KOPT-K1 (cell line): ENCODE results near the gene ULBP2.
"Not testable (repeated sequence)": the region's sequence is repeated elsewhere in the genome, so short reads cannot be mapped to it uniquely, and the experiment has no call there.

Source experiments
- H3K27ac ChIP-seq: fragments of 200-600 bp; sonication (generic); 2 replicates; pipeline ENCODE4 v1.5.1; 2016; ENCODE audit warnings: antibody characterized with exemption, mild to moderate bottlenecking, low read depth, low read length; ENCODE audit not compliant: poor library complexity, severe bottlenecking
- H3K36me3 ChIP-seq: fragments of 200-600 bp; sonication (generic); 2 replicates; pipeline ENCODE4 v1.5.1; 2017; ENCODE audit warnings: antibody characterized with exemption, mild to moderate bottlenecking, low read length, moderate library complexity; ENCODE audit not compliant: insufficient read depth
- H3K9me3 ChIP-seq: fragments of 200-600 bp; sonication (generic); 2 replicates; pipeline ENCODE4 v1.5.1; 2017; ENCODE audit warnings: antibody characterized with exemption, low read length, mild to moderate bottlenecking; ENCODE audit not compliant: insufficient read depth, poor library complexity, severe bottlenecking

ULBP2 gene

DNA sequence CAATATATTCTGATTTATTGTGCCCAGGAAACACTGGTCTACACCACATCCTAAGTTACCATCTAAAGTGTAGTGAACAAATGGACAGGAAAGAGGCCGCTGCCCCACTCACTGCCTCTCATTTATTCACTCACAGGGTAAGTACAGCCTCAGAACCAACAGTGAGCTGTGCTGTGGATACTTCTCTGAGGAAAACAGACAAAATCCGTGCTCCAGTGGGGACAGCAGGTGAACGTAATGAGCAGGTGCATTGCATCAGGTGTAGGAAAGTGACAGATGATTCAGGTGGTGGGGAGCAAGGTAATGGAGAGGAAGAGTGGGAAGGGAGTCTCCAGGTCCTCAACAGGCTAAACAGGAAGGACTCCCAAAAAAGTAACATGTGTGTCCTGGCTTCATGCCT is 8.4 kb upstream of the ULBP2 start:
- no peaks in the 10 kb centered on the region for H3K36me3 ChIP-seq
- no peak overlapping the region for H3K27ac ChIP-seq

DNA sequence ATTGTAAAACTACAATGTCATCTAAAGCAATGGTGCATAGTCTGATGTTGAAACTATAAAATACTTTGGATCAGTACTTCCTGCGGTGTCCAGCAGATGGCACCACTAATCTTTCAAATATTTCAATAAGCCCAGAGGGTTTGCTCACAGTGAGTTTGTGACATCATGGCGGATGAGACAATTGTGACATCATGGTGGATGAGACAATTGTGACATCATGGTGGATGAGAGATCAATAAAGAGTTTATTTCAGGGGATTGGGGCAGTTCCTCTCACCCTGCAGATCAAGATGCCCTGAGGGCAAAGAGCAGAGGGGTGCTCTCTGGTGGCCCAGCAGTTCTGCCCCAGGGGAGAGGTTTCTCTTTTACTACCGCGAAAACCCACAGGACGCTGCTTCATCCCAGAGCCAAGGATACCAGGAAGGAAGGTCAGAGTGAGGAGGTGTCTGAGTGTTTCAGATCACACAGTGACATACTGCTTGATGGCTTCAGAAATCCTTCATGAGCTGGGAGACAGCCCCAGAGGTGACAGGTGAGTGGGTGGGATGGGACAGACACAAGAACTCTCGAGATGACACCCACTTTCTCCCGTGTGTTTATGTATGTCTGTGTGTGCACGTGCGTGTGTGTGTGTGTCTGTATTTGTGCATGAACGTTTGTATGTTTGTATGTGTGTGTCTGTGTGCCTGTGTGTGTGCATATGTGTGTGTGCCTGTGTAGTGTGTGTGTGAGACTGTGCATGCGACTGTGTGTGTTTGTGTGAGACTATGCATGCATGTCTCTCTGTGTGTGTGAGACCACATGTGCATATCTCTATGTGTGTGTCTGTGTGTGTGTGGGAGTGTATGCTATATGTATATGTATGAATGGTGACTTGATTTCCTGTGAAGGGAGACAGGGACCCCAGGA is 7.3 kb upstream of the ULBP2 start:
- H3K36me3 ChIP-seq, result no peaks in the 10 kb centered on the region
- no peak overlapping the region for H3K27ac ChIP-seq
- no peaks in the 10 kb centered on the region for H3K9me3 ChIP-seq

More for the DNA sequence above, 8.4 kb upstream of the ULBP2 start:
- H3K9me3 ChIP-seq, result no peaks in the 10 kb centered on the region

DNA sequence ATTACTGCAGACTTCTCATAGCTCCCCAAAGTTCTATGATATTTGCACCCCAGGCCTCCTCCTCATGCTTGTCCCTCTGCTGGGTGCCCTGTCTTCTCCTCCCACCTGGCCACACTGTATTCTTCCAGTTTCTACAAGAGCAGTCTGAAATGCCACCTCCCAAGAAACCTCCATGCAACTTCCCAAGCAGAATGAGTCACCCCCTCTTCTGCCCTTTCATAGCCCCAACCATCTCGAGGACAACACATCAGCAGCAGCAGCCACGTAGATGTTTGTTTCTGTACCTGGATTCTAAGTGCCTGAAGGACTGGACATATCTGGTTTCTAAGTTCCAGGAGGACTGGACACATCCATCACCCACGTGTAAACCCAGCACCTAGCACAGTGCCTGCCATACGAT is 6.6 kb upstream of the ULBP2 start:
- no peaks in the 10 kb centered on the region for H3K9me3 ChIP-seq
- H3K27ac ChIP-seq, result no peak overlapping the region
- no peaks in the 10 kb centered on the region for H3K36me3 ChIP-seq

DNA sequence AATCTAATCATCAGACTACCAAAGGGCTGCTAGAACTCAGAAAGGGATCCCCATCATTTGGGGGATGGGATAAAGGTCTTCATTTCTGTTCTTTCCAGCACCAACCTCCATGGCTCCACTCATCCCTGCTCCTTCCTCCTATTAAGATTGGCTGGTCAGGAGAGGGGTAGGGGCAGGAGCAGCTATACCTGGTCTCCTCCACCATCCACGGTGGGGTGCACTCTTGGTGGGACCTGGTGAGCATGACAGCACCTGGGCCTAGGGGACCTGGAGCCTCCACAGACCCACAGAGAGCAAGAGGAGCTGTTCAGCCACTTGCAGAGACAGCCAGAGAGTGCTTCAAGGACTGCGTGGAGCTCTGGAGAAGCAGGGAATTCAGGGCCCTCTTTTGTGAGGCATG is 6.1 kb upstream of the ULBP2 start:
- Histone ChIP-seq H3K9me3 (no peaks in the 10 kb centered on the region), H3K36me3 (no peaks in the 10 kb centered on the region), H3K27ac (no peak overlapping the region)

DNA sequence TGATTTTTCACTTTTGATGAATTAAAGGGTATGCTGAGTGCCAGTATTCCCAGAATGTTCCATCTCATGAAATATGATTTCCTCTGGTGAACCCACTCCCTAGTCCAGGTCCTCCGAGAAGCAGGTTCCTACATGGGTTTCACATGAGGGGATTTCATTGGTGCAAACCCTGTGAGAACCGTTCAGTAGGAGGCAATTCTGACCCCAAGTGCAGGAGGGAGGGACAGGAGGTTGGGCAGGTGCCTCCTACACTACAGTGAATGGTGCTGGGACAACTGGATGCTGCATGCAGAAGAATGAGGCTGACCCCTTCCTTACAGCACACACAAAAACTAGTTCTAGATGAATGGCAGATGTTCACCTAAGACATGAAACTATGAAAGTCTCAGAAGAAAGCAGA is 5.1 kb upstream of the ULBP2 start:
- Histone ChIP-seq H3K36me3 (no peaks in the 10 kb centered on the region), H3K27ac (no peak overlapping the region), H3K9me3 (no peaks in the 10 kb centered on the region)

DNA sequence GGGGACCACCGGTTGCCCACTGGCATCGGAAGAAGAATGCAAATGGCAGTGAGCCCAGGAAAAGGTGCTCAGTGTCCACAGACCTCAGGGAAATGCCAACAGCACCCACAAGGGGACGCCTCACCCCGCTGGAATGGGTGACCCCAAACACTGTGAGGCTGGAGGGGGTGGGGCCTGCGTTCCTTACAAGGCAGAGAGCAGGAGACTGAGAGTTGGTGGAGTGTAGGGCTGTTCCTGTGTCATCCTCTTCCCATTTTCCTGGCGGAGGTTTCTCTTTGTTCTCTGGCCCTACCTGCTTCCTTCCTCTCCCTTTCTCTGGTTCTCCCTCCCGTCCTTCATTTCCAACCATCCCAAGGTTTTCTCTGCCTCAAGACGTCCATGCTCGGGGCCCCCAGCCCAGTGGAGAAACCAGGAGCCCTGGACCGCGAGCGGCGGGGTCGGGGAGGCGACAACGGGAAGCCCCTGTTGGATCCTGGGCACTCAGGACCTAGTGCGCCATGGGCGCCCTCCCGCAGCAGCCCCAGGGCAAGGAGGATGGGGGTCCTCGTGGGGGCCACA is 3.7 kb upstream of the ULBP2 start:
- not testable (repeated sequence) for H3K9me3 ChIP-seq, H3K27ac ChIP-seq, H3K36me3 ChIP-seq

DNA sequence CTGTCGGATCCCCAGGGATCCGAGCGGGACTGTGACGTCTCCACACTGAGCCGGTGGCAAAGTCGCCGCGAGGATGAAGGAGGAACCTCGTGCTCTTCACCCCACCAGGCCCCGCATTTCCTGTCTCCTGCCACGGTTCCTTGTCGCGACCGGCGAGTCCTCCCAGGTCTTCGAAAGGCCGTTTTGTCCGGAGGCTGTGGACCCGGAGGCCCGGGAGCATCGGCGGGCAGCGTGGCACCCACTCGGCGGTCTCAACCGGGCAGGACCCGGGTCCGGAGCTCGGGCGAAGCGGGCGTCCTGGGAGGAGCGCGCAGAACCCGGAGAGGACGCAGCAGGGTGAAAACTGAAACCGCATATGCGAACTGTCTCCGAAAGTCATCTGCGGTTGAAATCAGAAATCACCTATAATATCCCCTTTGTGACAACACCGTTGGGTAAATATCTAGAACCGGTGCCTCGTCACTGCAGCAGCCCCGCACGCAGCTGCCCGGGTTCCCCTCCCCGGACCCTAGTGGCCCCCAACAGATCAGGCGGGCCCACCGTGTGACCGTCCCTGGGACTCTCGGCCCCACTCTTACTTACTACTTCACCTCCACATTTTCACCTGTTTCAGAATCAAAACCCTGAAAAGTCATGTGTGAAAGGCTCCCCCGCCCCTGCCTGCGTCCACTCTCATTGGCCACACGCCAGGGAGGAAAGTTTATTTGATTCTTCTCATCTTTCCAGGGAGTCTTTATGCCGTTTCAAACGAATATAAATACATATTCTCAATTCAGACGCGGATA is 3.1 kb upstream of the ULBP2 start:
- no peak overlapping the region for H3K27ac ChIP-seq
- H3K36me3 ChIP-seq, result no peaks in the 10 kb centered on the region
- H3K9me3 ChIP-seq, result no peaks in the 10 kb centered on the region

DNA sequence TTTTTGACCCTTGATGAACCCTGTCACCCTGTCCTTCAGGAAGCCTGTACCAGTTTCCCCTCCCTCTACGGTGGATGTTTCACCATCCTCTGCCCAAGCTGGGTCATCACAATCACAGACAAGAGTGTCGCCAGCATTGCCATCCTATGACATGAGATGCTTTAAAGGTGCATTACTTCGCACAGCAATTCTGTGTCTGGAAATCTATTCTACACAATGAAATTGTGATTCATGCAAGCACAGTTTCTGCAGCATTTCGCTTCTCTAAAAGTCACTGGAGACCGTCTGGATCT is 2.5 kb upstream of the ULBP2 start:
- Histone ChIP-seq H3K27ac (no peak overlapping the region), H3K36me3 (no peaks in the 10 kb centered on the region), H3K9me3 (no peaks in the 10 kb centered on the region)

DNA sequence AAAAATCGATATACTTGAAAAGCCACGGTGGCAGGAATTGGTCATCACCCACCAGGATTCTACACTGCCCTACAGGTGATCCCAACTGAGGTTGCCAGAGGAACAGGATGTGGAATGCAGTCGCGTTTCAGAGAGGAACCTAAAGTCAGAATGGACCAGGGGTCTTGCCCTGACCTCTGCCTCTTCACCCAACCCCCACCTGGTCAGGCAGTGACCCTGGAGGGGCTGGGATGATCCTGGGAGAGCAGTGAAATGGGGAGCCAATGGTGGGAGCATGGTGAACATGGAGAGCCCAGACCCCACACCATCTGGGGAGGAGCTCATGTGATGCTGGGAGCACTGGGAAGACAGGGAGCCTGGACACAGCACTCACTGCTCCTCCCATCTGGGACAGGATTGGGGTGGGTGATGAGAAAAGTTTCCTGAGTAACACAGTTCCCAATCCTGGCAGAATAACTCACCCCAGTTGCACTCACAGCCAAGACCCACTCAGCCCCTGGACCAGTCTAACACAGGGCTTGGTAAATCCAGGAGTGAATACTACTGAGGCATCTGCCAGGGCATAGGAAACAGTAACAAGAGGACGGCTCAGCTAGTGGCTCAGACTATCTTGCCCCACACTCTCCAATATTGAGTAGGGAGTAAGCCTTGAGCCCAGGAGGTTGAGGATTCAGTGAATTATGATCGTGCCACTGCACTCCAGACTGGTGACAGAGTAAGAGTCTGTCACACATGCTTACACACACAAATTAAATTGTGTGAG is 1.7 kb upstream of the ULBP2 start:
- Histone ChIP-seq H3K9me3 (no peaks in the 10 kb centered on the region), H3K36me3 (no peaks in the 10 kb centered on the region), H3K27ac (no peak overlapping the region)

DNA sequence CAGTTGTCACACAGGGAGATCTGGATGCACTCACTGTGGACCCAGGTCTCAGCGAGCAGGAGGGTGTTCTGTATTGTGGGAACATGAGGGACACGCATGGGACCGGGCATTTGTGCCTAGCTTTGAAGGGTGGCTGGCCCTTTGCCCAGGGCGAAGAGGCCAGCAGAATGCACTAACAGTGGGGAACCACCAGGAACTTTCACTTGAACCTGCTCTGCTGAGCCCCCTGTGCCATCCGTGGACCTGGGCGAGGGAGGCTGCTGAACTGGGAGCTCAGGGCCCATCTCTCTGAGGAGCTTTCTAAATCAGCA is 1.2 kb upstream of the ULBP2 start:
- H3K9me3 ChIP-seq, result no peaks in the 10 kb centered on the region
- no peaks in the 10 kb centered on the region for H3K36me3 ChIP-seq
- H3K27ac ChIP-seq, result no peak overlapping the region

DNA sequence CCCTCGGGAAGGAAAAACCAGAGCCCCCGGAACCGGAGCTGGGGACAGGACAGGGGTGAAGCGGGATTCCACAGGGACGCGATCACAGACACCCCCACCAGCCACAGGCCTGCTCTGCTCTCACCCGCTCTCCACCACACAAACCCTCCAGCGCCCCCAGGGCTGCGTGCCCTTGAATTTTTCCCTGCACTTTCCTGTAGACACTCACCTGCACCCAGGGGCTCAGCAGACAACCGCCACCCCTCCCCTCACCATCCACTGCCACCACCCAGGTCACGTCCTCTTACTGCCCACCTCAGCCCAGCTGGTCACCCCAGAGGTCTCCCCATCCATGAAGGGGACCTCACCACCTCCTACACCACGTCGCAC is 631 bp downstream of the ULBP2 start:
- Histone ChIP-seq H3K36me3 (no peaks in the 10 kb centered on the region), H3K27ac (no peak overlapping the region), H3K9me3 (no peaks in the 10 kb centered on the region)

DNA sequence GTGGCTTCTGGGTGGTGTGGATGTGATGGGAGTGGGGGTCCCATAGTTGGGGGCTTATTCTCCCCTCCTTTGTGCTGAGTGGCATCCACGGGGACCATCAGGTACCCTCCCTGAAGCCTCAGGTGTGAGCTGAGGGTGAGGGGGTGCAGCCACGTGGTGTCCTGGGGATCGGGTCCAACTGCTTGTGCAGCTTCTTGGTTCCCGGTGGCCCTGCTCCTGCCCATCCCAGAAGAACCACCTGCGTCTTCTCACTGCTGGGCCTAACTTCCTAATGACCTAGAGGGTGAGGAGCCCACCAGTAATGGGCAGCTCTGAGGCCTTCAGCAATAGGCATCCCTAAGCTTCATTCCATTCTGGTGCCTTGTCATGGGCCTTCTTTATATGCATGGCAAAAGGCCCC is 1.5 kb downstream of the ULBP2 start:
- not testable (repeated sequence) for H3K27ac ChIP-seq, H3K9me3 ChIP-seq, H3K36me3 ChIP-seq

DNA sequence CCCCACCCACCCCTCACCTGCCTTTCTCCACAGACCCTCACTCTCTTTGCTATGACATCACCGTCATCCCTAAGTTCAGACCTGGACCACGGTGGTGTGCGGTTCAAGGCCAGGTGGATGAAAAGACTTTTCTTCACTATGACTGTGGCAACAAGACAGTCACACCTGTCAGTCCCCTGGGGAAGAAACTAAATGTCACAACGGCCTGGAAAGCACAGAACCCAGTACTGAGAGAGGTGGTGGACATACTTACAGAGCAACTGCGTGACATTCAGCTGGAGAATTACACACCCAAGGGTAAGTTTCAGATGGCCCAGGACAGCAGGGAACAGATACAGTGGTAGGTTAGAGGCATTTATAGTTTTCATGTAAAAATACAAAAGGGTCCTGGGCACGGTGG is 3.5 kb downstream of the ULBP2 start:
- H3K36me3 ChIP-seq, H3K27ac ChIP-seq, H3K9me3 ChIP-seq: not testable (repeated sequence)

DNA sequence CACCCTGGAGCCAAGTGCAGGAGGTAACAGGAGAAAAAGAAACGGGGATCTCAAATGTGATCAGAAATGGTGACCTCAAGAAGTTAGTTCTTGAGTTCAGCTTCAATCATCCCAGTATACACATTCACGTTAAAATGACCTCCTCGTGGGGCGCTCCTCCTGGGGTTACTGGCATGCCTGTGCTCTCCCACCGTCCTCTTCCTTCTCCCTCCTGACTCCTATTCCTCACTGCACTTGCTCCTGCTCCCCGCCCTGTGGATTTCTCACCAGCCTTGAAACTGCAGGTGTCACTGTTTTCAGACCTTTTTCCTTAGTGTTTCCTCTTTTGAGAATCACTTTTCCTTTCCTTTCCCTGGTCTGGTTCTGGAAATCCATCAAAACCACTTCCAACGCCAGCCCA is 4.8 kb downstream of the ULBP2 start:
- H3K9me3 ChIP-seq, H3K27ac ChIP-seq, H3K36me3 ChIP-seq: not testable (repeated sequence)

DNA sequence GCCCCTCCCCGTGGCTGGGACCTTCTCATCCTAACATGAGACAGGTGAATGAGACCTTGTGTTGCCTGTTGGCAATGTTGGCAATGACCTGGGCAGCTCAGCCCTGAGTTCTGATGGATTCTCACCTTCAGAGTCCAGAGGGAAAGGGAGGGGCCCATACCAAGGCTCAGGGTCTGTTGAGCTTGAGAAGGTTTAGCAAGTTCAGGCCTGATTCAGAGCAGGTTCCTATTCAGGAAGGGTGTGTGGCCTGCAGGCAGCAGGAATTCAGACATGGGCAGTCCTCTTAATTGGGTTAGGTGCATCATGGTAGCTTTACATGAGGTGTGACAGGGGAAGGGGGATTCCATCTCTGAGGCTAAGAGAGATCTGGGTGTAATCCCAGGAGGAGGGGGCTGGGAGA is 5.7 kb downstream of the ULBP2 start:
- not testable (repeated sequence) for H3K36me3 ChIP-seq, H3K27ac ChIP-seq, H3K9me3 ChIP-seq
